Lung (tissue), 4 donors: ENCODE measurements around the gene SPN. TPM values are rescaled to one million over a fixed set of nuclear protein-coding genes. Genes with fewer than 3 reads are reported as not detected.

Experiments used
- polyA plus RNA-seq, 2 donors: library from polyadenylated mRNA; stranded (reverse); fragments of 200-250 nt; gene quantifications; one replicate each; pipeline ENCODE4 v1.2.1, GENCODE V29; 2013
- total RNA-seq, 2 donors: library from RNA; depleted of rRNA in 1 of 2; stranded (reverse); fragments of >200 nt in 1 of 2; gene quantifications; one replicate each; pipeline ENCODE4 v1.2.1, GENCODE V29; 2014 to 2021
- donor health status: Bipolar disorder and iron deficiency.
- donor health status: healthy.
- donor health status: DM: yes; HTN: yes; CAD: no.

The SPN gene
- total and polyA plus RNA-seq, 4 donors = 5.8 to 52.5 (median 12.5) TPM

Other genes with a start within 250 kb of the SPN start
- gene BOLA2, start 208.9 kb upstream of the SPN start, total RNA-seq = 10 to 100 TPM in 1 of 2 donors, 1 to 10 TPM in 1; 6.3 to 27.6 TPM
- 10 to 100 TPM; 25.0 to 25.5 TPM for gene BOLA2, start 208.9 kb upstream of the SPN start, polyA plus RNA-seq
- 10 to 100 TPM in 1 of 2 donors, 1 to 10 TPM in 1; 3.5 to 14.5 TPM for gene SLX1B, start 208.7 kb upstream of the SPN start, total RNA-seq
- gene SLX1B, start 208.7 kb upstream of the SPN start, polyA plus RNA-seq = 10 to 100 TPM; 21.1 to 43.5 TPM
- gene SULT1A4, start 203.3 kb upstream of the SPN start, total RNA-seq = 10 to 100 TPM in 1 of 2 donors, 1 to 10 TPM in 1; 10.0 to 10.2 TPM
- 10 to 100 TPM in 1 of 2 donors, 1 to 10 TPM in 1; 9.5 to 34.3 TPM for gene SULT1A4, start 203.3 kb upstream of the SPN start, polyA plus RNA-seq
- 10 to 100 TPM; 74.4 to 76.4 TPM for gene NPIPB12, start 156.8 kb upstream of the SPN start, total RNA-seq
- gene NPIPB12, start 156.8 kb upstream of the SPN start, polyA plus RNA-seq = 10 to 100 TPM; 25.3 to 54.8 TPM
- 10 to 100 TPM; 22.0 to 23.1 TPM for gene QPRT, start 15.9 kb downstream of the SPN start, total RNA-seq
- gene QPRT, start 15.9 kb downstream of the SPN start, polyA plus RNA-seq = 1 to 10 TPM; 8.7 to 9.6 TPM
- 1 to 10 TPM; 3.1 to 9.1 TPM for gene C16orf54, start 82.7 kb downstream of the SPN start, total RNA-seq
- 1 to 10 TPM; 2.8 to 6.0 TPM for gene C16orf54, start 82.7 kb downstream of the SPN start, polyA plus RNA-seq
- gene ZG16, start 115.0 kb downstream of the SPN start, total RNA-seq = under 1 TPM in 1 of 2 donors, not detected in 1; 0.06 TPM
- under 1 TPM; 0.01 to 0.04 TPM for gene ZG16, start 115.0 kb downstream of the SPN start, polyA plus RNA-seq
- 10 to 100 TPM; 24.3 to 27.6 TPM for gene KIF22, start 127.5 kb downstream of the SPN start, total RNA-seq
- 10 to 100 TPM; 22.1 to 84.9 TPM for gene KIF22, start 127.5 kb downstream of the SPN start, polyA plus RNA-seq
- 100 to 1,000 TPM in 1 of 2 donors, 10 to 100 TPM in 1; 94.9 to 159 TPM for gene MAZ, start 143.3 kb downstream of the SPN start, total RNA-seq
- gene MAZ, start 143.3 kb downstream of the SPN start, polyA plus RNA-seq = 100 to 1,000 TPM; 112 to 170 TPM
- gene PRRT2, start 148.9 kb downstream of the SPN start, total RNA-seq = 1 to 10 TPM; 1.2 to 6.5 TPM
- 1 to 10 TPM in 1 of 2 donors, under 1 TPM in 1; 0.49 to 1.8 TPM for gene PRRT2, start 148.9 kb downstream of the SPN start, polyA plus RNA-seq
- gene PAGR1, start 152.9 kb downstream of the SPN start, total RNA-seq = 10 to 100 TPM; 18.4 to 23.1 TPM
- gene PAGR1, start 152.9 kb downstream of the SPN start, polyA plus RNA-seq = 10 to 100 TPM; 29.8 to 43.2 TPM
- 100 to 1,000 TPM; 150 to 322 TPM for gene MVP, start 157.2 kb downstream of the SPN start, total RNA-seq
- gene MVP, start 157.2 kb downstream of the SPN start, polyA plus RNA-seq = 100 to 1,000 TPM; 239 to 267 TPM
- 10 to 100 TPM; 66.9 to 71.7 TPM for gene CDIPT, start 200.0 kb downstream of the SPN start, total RNA-seq
- gene CDIPT, start 200.0 kb downstream of the SPN start, polyA plus RNA-seq = 100 to 1,000 TPM in 1 of 2 donors, 10 to 100 TPM in 1; 75.0 to 105 TPM
- gene SEZ6L2, start 236.3 kb downstream of the SPN start, total RNA-seq = 10 to 100 TPM in 1 of 2 donors, 1 to 10 TPM in 1; 6.4 to 19.2 TPM
- gene SEZ6L2, start 236.3 kb downstream of the SPN start, polyA plus RNA-seq = 1 to 10 TPM; 4.6 to 5.8 TPM
- 1 to 10 TPM in 1 of 2 donors, under 1 TPM in 1; 0.34 to 4.3 TPM for gene ASPHD1, start 237.2 kb downstream of the SPN start, total RNA-seq
- 1 to 10 TPM; 3.2 to 4.1 TPM for gene ASPHD1, start 237.2 kb downstream of the SPN start, polyA plus RNA-seq